GM13977 (cell line): Measurements from ENCODE around the gene RBMS2.
A peak's percentile ranks its signal among the peaks of the same experiment; 100 is the strongest.

ENCODE experiments used
- DNase-seq: peaks from one replicate; pipeline ENCODE4 v3.0.0; 2012; ENCODE audit warnings: low spot score
- CTCF ChIP-seq: IDR thresholded peaks from 2 replicates; pipeline ENCODE4 v1.5.1; 2012; ENCODE audit warnings: mild to moderate bottlenecking, control low read depth; ENCODE audit not compliant: insufficient read depth; ENCODE audit errors: extremely low read depth, missing control alignments
- in situ Hi-C: fragments of 300-500 bp; cut with MboI; formaldehyde crosslinking; loops from one replicate; pipeline ENCODE4 v1.12.0; 2022; ENCODE audit warnings: low sequenced_read_pairs, low pct_unique_long_range_greater_than_20kb, mixed read lengths, inconsistent platforms; ENCODE audit not compliant: unreplicated experiment

RBMS2 gene

GRCh38 chr12:56521590-56522371 lies at the start of gene RBMS2:
TSS of gene RBMS2 (plus strand) at chr12:56521820. CDS start at chr12:56522024, 204 bp downstream.
- peak; percentile 48 for DNase-seq
- no peak for TF ChIP-seq CTCF
- in situ Hi-C loops = loop anchor here (10.0 kb wide), 1 partner anchor 63 kb away; no protein-coding TSS in a partner anchor

- TF ChIP-seq CTCF = no peak
- in situ Hi-C loops = no loop called here
- no peak for DNase-seq
Observed at GRCh38 chr12:56474389-56474788, 47.2 kb upstream of the RBMS2 start.

GRCh38 chr12:56476143-56476542 lies 45.5 kb upstream of the RBMS2 start:
- no peak for TF ChIP-seq CTCF
- DNase-seq = no peak
- in situ Hi-C loops = no loop called here

- no peak for DNase-seq
- no peak for TF ChIP-seq CTCF
- in situ Hi-C loops = no loop called here
Observed at GRCh38 chr12:56476972-56477432, 44.6 kb upstream of the RBMS2 start.

- no peak for TF ChIP-seq CTCF
- no peak for DNase-seq
- in situ Hi-C loops = no loop called here
Observed at GRCh38 chr12:56477521-56478225, 43.9 kb upstream of the RBMS2 start.

- DNase-seq = no peak
- in situ Hi-C loops = no loop called here
- no peak for TF ChIP-seq CTCF
Observed at GRCh38 chr12:56479625-56480024, 42.0 kb upstream of the RBMS2 start.
